GM21717 (cell line): ENCODE measurements around the gene PCBP3.
"Not testable (repeated sequence)": the region's sequence is repeated elsewhere in the genome, so short reads cannot be mapped to it uniquely, and the experiment has no call there.

Experiments used
- ATAC-seq: cut with Tn5 transposase; IDR thresholded peaks from one replicate; pipeline ENCODE4 v1.9.1; 2021; ENCODE audit warnings: mild to moderate bottlenecking, moderate library complexity; ENCODE audit not compliant: unreplicated experiment

The PCBP3 gene

DNA sequence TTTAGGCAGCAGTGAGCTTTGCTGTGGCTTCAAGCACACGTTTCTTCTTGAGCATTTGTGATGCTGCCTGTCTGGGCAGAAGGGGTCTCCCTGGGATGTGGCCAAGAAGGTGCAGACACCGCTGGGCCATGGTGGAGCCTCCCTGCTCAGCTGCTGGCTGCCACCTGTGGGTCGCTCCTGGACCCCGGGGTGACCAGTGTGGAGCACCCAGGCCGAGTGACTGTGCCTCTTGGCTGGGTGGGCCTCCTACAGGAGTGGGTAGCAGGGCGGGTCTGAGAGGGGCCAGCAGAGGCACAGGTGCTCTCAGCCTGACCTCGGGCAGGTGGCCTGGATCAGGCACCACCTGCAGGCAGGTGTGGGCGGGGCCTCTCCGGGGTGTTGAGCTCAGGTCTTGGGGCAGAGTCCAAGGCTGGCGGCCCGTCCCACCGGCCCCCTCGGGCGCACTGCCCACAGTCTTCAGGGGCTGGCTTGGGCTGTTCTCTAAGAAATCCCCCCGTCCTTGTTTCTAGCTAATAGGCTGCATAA, 296.1 kb downstream of the PCBP3 start:
- no peak for ATAC-seq

DNA sequence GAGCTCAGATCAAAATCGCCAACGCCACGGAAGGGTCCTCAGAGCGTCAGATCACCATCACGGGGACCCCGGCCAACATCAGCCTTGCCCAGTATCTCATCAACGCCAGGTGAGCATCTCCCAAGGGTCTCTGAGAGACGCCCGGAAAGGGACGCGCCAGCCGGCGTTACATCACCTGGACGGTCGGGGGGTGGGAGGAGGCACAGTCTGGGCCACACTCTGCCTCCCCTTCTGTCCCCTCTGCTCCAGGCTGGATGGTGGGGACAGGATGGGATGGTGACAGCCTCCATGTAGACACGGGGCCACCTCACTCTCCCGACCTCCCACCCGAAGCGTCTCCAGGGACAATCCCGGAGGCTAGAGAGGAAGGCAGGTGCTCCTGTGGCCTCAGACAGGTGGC, 296.6 kb downstream of the PCBP3 start:
- no peak for ATAC-seq

GRCh38 chr21:45940621-45941337, 297.3 kb downstream of the PCBP3 start:
- no peak for ATAC-seq

- ATAC-seq: no peak
These were observed 297.8 kb downstream of the PCBP3 start for GRCh38 chr21:45941338-45941710.

- ATAC-seq: no peak
These were observed 298.4 kb downstream of the PCBP3 start for GRCh38 chr21:45941717-45942546.

GRCh38 chr21:45942755-45943629, 299.5 kb downstream of the PCBP3 start:
- ATAC-seq: no peak

GRCh38 chr21:45943630-45944540, 300.4 kb downstream of the PCBP3 start:
- no peak for ATAC-seq

DNA sequence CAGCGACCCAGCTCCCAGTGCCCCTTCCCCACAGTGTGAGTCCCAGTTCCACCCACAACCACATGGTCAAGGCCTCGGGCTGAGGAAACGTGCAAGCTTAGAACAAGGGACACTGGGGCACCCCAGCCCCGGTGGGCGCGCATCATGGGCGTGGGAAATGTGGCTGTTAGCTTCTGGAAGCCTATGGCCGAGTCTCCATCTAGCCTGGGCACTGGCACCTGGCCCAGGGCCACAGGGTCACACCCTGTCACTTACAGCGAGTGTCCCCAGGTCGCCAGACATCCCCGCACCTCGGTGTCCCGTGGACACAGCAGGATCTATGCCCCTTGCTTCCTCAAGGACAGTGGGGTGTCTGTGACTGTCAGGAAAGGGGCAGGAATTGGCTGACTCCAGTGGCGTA, 301.1 kb downstream of the PCBP3 start:
- ATAC-seq: no peak

DNA sequence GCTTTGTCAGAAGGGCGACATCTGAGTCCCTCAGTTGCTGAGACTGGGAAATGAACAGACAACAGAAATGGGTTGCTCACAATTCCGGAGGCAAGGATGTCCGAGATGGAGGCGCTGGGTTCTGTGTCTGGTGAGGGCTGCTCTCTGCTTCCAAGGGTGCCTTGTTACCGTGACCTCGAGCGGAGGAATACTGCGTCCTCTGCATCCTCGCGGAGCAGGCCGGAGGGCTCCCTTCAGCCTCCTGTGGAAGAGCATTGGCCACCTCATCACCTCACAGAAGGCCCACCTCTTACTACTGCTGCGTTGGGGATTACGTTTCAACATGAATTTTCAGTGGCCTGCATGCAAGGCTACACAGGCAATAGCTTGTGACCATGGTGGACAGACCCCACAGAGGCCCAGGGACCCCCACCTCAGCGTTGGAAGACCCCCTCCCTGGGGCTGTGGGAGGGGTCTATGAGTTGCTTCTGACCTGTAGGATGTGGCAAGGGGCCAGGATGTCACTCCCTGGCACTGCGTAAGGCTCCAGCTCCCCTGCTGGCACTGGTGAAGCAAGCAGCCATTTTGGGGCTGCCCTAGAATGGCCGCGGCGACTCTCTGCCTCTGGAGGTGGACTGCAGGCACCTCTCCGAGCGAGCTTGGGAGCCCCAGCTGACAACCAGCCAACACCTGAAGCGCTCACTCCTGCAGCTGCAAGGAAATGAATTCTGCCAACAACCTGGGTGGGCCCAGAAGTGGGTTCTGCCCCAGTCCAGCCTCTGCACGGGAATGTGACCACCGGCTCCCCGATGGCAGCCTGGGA, 301.7 kb downstream of the PCBP3 start:
- no peak for ATAC-seq

DNA sequence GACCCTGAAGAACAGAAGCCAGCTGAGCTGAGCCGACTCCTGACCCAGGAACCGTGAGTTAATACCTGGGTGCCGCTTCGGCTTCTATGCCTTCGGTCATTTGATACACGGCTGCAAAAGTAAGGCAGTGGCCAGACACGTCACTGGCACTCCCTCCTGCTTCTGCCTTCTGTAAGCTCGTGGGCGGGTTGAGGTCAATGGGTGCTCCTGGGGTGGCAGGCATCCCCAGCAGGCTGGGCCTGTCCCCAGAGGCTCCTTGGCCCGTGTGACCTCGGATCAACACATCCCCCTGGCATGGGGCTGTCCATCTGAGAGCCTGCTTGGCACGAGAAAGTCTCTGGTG, 302.3 kb downstream of the PCBP3 start:
- no peak for ATAC-seq

DNA sequence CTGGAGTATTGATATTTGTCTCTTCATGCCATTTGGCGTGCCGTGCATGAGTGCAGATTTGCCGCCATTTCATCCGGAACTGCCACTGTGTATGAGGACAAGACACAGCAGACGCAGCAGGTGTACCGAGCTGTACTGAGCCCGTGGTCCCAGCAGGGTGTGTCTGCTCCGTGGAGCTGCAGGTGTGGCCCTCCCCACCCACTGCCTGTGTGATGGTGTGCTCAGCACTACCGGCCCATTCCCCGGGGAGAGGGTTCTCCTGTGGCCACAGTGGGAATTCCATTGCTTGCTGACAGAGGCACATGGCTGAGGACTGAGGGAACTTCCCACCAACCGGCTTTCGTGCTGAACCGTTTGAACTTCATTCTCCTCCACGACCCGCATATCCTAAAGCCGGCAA, 303.8 kb downstream of the PCBP3 start:
- ATAC-seq: no peak

- ATAC-seq: no peak
These were observed 304.3 kb downstream of the PCBP3 start for GRCh38 chr21:45947716-45948255.

GRCh38 chr21:45948576-45949141, 305.1 kb downstream of the PCBP3 start:
- no peak for ATAC-seq

DNA sequence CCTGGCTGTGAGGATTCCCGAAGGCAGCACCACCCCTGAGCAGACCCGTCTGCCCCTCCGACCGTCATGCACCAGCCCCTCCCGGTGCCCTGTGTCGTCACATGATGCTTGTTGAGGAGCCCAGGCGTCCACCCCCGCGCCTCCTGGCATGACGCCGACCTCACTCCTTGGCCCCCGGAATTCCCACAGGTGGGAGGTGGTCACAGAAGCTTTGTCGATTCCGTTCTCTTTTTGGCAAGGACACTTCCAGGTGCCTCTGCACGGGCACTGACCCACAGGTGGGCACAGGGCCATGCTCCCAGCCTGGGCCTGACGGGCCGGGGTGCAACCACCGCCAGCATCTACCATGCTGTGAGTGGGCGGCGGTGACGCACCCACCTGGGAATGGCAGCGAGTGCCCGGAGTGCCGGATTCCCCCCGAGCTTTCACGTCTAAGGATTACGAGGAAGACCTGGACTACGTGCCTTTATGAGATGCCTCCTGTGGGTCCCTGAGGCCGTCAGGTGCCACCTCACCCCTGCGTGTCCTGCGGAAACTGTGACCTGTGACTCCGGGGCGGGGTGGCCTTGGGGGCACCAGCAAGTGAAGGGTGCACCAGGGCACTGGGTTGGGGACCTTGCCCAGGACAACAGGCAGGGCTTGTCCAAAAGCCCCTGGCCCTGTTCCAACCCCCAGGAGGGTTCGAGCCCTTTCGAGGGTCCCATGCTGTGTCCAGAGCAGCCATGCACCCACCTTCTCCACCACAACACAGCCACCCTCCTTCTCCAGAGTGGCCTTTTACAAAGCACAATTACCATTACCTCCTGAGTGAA, 306.6 kb downstream of the PCBP3 start:
- no peak for ATAC-seq

GRCh38 chr21:45950740-45951515, 307.4 kb downstream of the PCBP3 start:
- no peak for ATAC-seq

DNA sequence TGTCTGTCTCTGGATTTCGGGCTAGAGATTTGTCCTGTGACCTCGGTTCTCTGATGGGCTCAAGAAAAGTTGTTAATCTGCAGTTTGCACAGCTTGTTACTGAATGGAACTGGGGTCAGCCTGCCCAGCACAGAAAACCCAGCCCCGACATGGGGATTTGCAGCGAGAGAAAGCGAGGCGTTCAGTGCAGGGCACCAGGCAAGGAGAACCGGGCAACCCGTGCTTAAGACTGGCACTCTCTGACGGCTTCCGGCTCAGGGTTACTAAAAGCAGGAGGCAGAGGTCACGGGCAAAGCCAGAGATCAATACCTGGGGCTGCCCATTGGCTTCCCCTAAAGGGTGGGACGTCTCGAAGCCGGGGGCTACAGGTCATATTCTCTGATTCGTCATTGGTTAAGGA, 308.2 kb downstream of the PCBP3 start:
- ATAC-seq: no peak

- not testable (repeated sequence) for ATAC-seq
These were observed 309.0 kb downstream of the PCBP3 start for GRCh38 chr21:45952527-45952926.
